ENCODE data around the gene FGD2. TPM values are rescaled to one million over a fixed set of nuclear protein-coding genes. Genes with fewer than 3 reads are reported as not detected.
A peak's percentile ranks its signal among the peaks of the same experiment; 100 is the strongest.

Gene FGD2
- total RNA-seq, 2 experiments from 2014 or later: 9.8 to 12.4 TPM

- Mint-ChIP-seq H3K9me3 (no peaks in the 10 kb centered on the region), H3K27ac (no peak overlapping the region), H3K36me3 (no peaks in the 10 kb centered on the region), H3K4me3 (no peak overlapping the region), H3K27me3 (no peaks in the 10 kb centered on the region), H3K4me1 (peaks cover 22% of the 10 kb centered on the region)
- POLR2A ChIA-PET: no interaction called here
- DNase-seq (no peak), ATAC-seq (ENCODE audit: low read depth) (no peak)
Measured at GRCh38 chr6:37010402-37010892, 5.0 kb downstream of the FGD2 start.

- POLR2A ChIA-PET: no interaction called here
- Mint-ChIP-seq H3K27me3 (no peaks in the 10 kb centered on the region), H3K27ac (peak overlapping the region; percentile 48), H3K4me1 (peaks cover 12% of the 10 kb centered on the region), H3K9me3 (no peaks in the 10 kb centered on the region), H3K36me3 (no peaks in the 10 kb centered on the region), H3K4me3 (no peak overlapping the region)
- DNase-seq (no peak), ATAC-seq (ENCODE audit: low read depth) (no peak)
Measured at GRCh38 chr6:37011656-37012378, 6.4 kb downstream of the FGD2 start.

DNA sequence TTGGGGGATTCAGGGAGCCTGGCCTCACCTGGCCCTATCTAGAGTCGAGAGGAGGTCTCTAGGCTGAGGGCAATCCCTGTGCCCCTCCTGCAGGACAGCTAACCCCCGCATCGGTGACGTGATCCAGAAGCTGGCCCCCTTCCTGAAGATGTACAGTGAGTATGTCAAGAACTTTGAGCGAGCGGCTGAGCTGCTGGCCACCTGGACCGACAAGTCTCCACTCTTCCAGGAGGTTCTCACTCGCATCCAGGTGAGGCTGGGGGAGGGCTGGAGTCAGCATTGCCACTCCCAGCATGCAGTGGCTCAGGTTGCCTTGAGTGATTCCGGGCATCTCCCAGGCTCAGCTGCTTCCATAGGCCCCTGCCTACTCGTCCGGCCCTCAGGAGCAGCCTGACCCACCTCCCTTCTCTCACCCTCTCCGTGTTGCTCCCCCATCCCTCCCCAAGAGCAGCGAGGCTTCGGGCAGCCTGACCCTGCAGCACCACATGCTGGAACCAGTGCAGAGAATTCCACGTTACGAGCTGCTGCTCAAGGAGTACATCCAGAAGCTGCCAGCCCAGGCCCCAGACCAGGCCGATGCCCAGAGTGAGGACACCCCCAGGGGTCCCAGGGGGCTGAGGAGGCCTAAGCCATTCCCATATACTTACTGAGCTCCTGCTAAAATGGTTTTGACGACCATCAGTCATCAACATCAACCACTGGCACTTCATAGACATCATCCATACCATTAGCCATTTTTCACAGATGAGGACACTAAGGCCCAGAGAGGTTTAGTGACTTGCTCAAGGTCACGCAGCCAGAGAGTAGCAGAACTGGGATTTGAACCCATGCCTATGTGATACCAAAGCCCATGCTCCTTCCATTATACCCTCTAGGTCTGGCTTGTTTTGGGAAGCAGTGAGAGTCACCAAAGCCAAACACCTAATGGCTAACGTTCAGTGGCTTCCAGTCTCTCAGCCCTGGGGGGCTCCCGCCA is 8.3 kb downstream of the FGD2 start:
- no peaks in the 10 kb centered on the region for H3K36me3 Mint-ChIP-seq
- H3K27me3 Mint-ChIP-seq: no peaks in the 10 kb centered on the region
- H3K27ac Mint-ChIP-seq: no peak overlapping the region
- ATAC-seq (ENCODE audit: low read depth): no peak
- no peak overlapping the region for H3K4me3 Mint-ChIP-seq
- POLR2A ChIA-PET: no interaction called here
- DNase-seq: no peak
- H3K4me1 Mint-ChIP-seq: peaks cover 11% of the 10 kb centered on the region
- no peaks in the 10 kb centered on the region for H3K9me3 Mint-ChIP-seq

- Mint-ChIP-seq H3K9me3 (no peaks in the 10 kb centered on the region), H3K4me3 (no peak overlapping the region), H3K27me3 (no peaks in the 10 kb centered on the region), H3K27ac (no peak overlapping the region), H3K36me3 (no peaks in the 10 kb centered on the region), H3K4me1 (peaks cover 19% of the 10 kb centered on the region)
- ATAC-seq (ENCODE audit: low read depth): no peak
- no peak for DNase-seq
- POLR2A ChIA-PET: no interaction called here
Measured at GRCh38 chr6:37014667-37015066, 9.2 kb downstream of the FGD2 start.

- DNase-seq (no peak), ATAC-seq (ENCODE audit: low read depth) (no peak)
- Mint-ChIP-seq H3K9me3 (no peaks in the 10 kb centered on the region), H3K4me1 (peaks cover 23% of the 10 kb centered on the region), H3K27me3 (no peaks in the 10 kb centered on the region), H3K27ac (no peak overlapping the region), H3K4me3 (no peak overlapping the region), H3K36me3 (no peaks in the 10 kb centered on the region)
- POLR2A ChIA-PET: no interaction called here
Measured at GRCh38 chr6:37015532-37015931, 10.1 kb downstream of the FGD2 start.

DNA sequence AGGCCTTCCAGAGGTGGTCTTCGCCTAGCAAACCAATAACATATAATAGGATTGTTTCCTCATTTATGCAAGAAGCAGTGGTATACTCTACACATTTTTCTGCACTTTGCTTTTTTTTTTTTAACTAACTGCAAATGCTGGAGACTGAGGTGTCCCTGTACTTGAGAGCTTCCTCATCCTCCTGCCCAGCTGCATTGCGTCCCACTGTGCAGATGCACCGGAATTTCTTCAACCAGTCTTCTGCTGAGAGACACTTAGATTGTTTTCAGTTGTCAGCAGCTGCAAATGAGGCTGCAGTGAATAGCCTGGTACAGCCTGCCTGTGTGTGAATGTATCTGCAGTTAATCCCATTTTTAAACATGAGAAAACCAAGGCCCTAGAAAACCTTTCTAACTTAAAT is 11.5 kb downstream of the FGD2 start:
- POLR2A ChIA-PET: interaction anchor here (2.0 to 16.2 kb wide), 4 partner anchors 31 to 193 kb away, joined by 8 to 372 read pairs (median 24); partner anchors contain the start of genes C6orf89 and PIM1
- no peaks in the 10 kb centered on the region for H3K36me3 Mint-ChIP-seq
- no peaks in the 10 kb centered on the region for H3K9me3 Mint-ChIP-seq
- ATAC-seq (ENCODE audit: low read depth): no peak
- DNase-seq: no peak
- H3K4me3 Mint-ChIP-seq: no peak overlapping the region
- H3K27ac Mint-ChIP-seq: peak overlapping the region; percentile 73
- peaks cover 37% of the 10 kb centered on the region for H3K4me1 Mint-ChIP-seq
- H3K27me3 Mint-ChIP-seq: no peaks in the 10 kb centered on the region

DNA sequence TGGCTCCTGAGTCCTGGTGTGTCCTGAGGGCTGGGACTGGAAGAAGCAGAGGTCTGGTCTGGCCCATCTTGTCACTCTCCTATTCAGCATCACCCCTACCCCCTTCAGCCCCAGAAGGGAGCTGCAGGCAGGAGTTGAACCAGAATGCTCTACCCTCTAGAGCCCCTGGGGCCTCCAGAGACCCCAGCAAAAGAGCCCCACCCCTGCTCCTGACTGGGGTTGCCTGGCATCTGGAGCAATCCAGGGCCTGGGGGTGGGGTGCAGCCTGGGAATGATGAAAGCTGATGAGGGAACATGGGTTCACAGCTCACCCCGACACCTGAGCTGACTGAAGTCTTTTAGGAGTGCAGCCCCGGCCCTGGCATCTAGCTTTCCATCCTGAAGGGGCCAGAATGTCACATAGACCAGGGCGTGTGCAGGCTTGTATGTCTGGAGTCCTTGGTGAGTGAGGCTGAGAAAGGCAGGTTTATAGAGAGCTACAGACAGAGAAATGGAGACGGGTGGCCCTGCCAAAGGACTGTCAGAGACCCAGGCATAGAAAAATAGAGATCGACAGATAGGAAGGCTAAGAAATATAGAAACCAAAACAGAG is 12.2 kb downstream of the FGD2 start:
- H3K4me3 Mint-ChIP-seq: peak overlapping the region; percentile 31

DNA sequence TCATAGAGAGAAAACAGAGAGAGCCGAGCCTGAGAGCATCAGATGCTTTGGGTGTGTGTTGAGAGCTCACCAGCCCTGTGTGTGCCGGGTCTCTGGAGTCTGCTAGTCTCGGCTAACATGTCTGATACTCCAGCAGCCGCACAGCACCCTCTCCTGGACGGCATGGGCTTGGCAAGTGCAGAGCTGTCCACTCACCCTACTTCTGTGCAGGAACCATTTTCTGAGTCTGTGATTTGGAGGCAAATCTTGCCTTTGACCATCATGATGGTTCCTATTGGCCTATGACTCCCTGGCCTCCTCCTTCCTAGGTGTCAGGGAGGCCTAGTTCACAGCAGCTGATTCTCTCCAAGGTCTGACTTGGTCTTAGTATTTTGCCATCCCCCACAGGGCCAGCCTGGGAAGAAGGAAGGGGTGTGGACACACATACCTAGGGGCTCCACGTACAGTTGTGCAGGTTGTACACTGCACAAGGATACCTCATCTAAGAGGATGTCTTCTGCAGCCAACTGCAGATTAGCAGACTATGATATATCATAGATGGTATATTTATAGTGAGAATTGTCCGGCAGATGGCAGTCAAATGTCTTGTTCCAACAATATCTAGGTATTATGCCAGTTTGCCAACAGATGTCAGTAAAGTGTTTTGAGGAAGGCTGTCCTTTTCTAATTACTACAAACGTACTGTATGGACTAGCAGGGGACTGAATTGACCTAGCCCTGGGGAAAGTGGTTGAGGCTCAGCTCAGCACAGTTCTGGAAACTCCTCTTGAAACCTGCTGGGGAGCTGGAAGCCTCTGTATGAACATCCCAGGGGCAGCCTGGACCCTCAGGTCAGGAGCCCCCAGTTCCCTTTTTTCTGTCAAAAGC is 13.0 kb downstream of the FGD2 start:
- peak overlapping the region; percentile 31 for H3K4me3 Mint-ChIP-seq
- POLR2A ChIA-PET: interaction anchor here (0.5 to 16.2 kb wide), 19 partner anchors 12 to 296 kb away, joined by 3 to 372 read pairs (median 4); partner anchors contain the start of genes C6orf89, MTCH1, PIM1 and PPIL1
- ATAC-seq (ENCODE audit: low read depth) (peak; percentile 94), DNase-seq (peak; percentile 90)
- peaks cover 51% of the 10 kb centered on the region for H3K4me1 Mint-ChIP-seq
- peak overlapping the region; percentile 70 for H3K27ac Mint-ChIP-seq
- no peaks in the 10 kb centered on the region for H3K9me3 Mint-ChIP-seq
- H3K27me3 Mint-ChIP-seq: no peaks in the 10 kb centered on the region
- H3K36me3 Mint-ChIP-seq: peaks cover 10% of the 10 kb centered on the region

More for the DNA sequence above, 12.2 kb downstream of the FGD2 start:
- Mint-ChIP-seq H3K9me3 (no peaks in the 10 kb centered on the region), H3K36me3 (peaks cover 3% of the 10 kb centered on the region), H3K4me1 (peaks cover 44% of the 10 kb centered on the region), H3K27me3 (no peaks in the 10 kb centered on the region), H3K27ac (peak overlapping the region; percentile 70)
- ATAC-seq (ENCODE audit: low read depth): no peak
- POLR2A ChIA-PET: interaction anchor here (0.6 to 16.2 kb wide), 17 partner anchors 11 to 297 kb away, joined by 3 to 372 read pairs (median 4); partner anchors contain the start of genes C6orf89, MTCH1, PIM1 and PPIL1
- no peak for DNase-seq

GRCh38 chr6:37019065-37019450 is 13.6 kb downstream of the FGD2 start:
- no peak overlapping the region for H3K4me3 Mint-ChIP-seq
- POLR2A ChIA-PET: interaction anchor here (0.7 to 16.2 kb wide), 8 partner anchors 29 to 203 kb away, joined by 3 to 372 read pairs (median 12); partner anchors contain the start of genes MTCH1 and PIM1
- no peaks in the 10 kb centered on the region for H3K27me3 Mint-ChIP-seq
- DNase-seq (no peak), ATAC-seq (ENCODE audit: low read depth) (no peak)
- peak overlapping the region; percentile 70 for H3K27ac Mint-ChIP-seq
- peaks cover 10% of the 10 kb centered on the region for H3K36me3 Mint-ChIP-seq
- no peaks in the 10 kb centered on the region for H3K9me3 Mint-ChIP-seq
- H3K4me1 Mint-ChIP-seq: peaks cover 57% of the 10 kb centered on the region

DNA sequence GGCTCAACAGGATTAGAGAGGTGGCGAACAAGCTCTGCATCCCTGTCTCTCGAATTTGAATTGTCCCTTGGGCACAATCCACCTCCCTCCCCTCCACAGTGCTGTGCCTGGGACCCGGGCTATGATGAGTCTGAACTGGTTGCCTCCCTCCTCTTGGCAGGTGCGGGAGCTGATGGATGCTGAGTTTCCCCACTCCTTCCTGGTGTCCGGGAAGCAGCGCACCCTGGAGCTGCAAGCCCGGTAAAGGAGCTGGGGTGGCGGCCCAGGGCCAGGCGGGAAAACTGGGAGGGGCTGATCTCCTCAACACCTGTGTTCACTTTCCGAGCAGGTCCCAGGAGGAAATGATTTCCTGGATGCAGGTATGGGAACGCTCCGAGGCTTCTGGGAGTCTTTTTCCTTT is 14.9 kb downstream of the FGD2 start:
- Mint-ChIP-seq H3K4me1 (peaks cover 68% of the 10 kb centered on the region), H3K9me3 (no peaks in the 10 kb centered on the region), H3K27ac (peak overlapping the region; percentile 27), H3K27me3 (no peaks in the 10 kb centered on the region), H3K36me3 (peaks cover 13% of the 10 kb centered on the region), H3K4me3 (no peak overlapping the region)
- no peak for DNase-seq
- POLR2A ChIA-PET: interaction anchor here (0.6 to 16.2 kb wide), 7 partner anchors 29 to 358 kb away, joined by 3 to 372 read pairs (median 13); partner anchors contain the start of gene PIM1
- no peak for ATAC-seq (ENCODE audit: low read depth)

GRCh38 chr6:37020812-37021211 is 15.4 kb downstream of the FGD2 start:
- peaks cover 70% of the 10 kb centered on the region for H3K4me1 Mint-ChIP-seq
- peaks cover 16% of the 10 kb centered on the region for H3K36me3 Mint-ChIP-seq
- H3K27me3 Mint-ChIP-seq: no peaks in the 10 kb centered on the region
- H3K27ac Mint-ChIP-seq: peak overlapping the region; percentile 27
- H3K4me3 Mint-ChIP-seq: no peak overlapping the region
- POLR2A ChIA-PET: interaction anchor here (0.6 to 16.2 kb wide), 7 partner anchors 21 to 204 kb away, joined by 3 to 372 read pairs (median 36); partner anchors contain the start of gene PIM1
- no peak for ATAC-seq (ENCODE audit: low read depth)
- DNase-seq: no peak
- H3K9me3 Mint-ChIP-seq: no peaks in the 10 kb centered on the region
